Naive thymus-derived CD8-positive, alpha-beta T cell (primary cell): ENCODE measurements around the gene ZC3H11A. TPM values are rescaled to one million over a fixed set of nuclear protein-coding genes. Genes with fewer than 3 reads are reported as not detected.
"Not testable (repeated sequence)": the region's sequence is repeated elsewhere in the genome, so short reads cannot be mapped to it uniquely, and the experiment has no call there.

ENCODE experiments used
- ATAC-seq, 2 donors: fragments of 150-1000 bp; cut with Tn5 transposase in 1 of 2; sonication (Bioruptor Pico), chemical (Tn5 transposase) in 1 of 2; 1 replicate in 1 of 2; 2 replicates in 1 of 2; pipeline ENCODE4 v1.10.0; 2021; ENCODE audit warnings: mild to moderate bottlenecking in 2 of 2, moderate library complexity in 2 of 2
- POLR2A ChIA-PET: fragments of 350-600 bp; sonication (Branson Sonifier 250); formaldehyde crosslinking; loops from one replicate; lab custom pipeline; 2021; ENCODE audit warnings: antibody characterized with exemption; lab: Charles Lee
- DNase-seq, 10 donors: peaks; one replicate each; pipeline versions ENCODE4 v3.0.0 to v3.0.0-alpha.2; 2020 to 2022
- H3K27ac Mint-ChIP-seq, 10 donors: one replicate each; pipeline ENCODE4 v1.8.0; 2020 to 2022; ENCODE audit warnings: mild to moderate bottlenecking in 10 of 10, mixed read lengths in 10 of 10, moderate library complexity in 4 of 10, inconsistent platforms in 1 of 10
- H3K27me3 Mint-ChIP-seq, 5 donors: one replicate each; pipeline ENCODE4 v1.8.0; 2021 to 2022; ENCODE audit warnings: mixed read lengths in 5 of 5
- H3K36me3 Mint-ChIP-seq, 3 donors: one replicate each; pipeline ENCODE4 v1.8.0; 2020 to 2022; ENCODE audit warnings: mixed read lengths in 3 of 3, mild to moderate bottlenecking in 2 of 3, inconsistent platforms in 1 of 3
- H3K4me1 Mint-ChIP-seq, 4 donors: one replicate each; pipeline ENCODE4 v1.8.0; 2021 to 2022; ENCODE audit warnings: mixed read lengths in 4 of 4
- H3K4me3 Mint-ChIP-seq, 10 donors: one replicate each; pipeline ENCODE4 v1.8.0; 2020 to 2022; ENCODE audit warnings: mild to moderate bottlenecking in 10 of 10, mixed read lengths in 10 of 10, moderate library complexity in 6 of 10, inconsistent platforms in 1 of 10
- H3K9me3 Mint-ChIP-seq, 9 donors: one replicate each; pipeline ENCODE4 v1.8.0; 2020 to 2022; ENCODE audit warnings: mixed read lengths in 9 of 9, mild to moderate bottlenecking in 3 of 9, inconsistent platforms in 1 of 9, moderate library complexity in 1 of 9
- polyA plus RNA-seq, 3 donors: library from polyadenylated mRNA; unstranded; fragments of 300-500 nt; fragmentation: Illumina TruSeq; gene quantifications; one replicate each; pipeline ENCODE4 v1.2.3, GENCODE V29; 2021
- total RNA-seq, 8 experiments: library from RNA in 2 of 8; stranded (reverse) in 2 of 8; gene quantifications; one replicate each; pipeline ENCODE4 v1.2.3 and lab custom pipeline; 2021 to 2026

Gene ZC3H11A
- total and polyA plus RNA-seq, 5 experiments from 2014 or later, result 47.7 to 133 (median 57.8) TPM

GRCh38 chr1:203792486-203792885 is 2.9 kb upstream of the ZC3H11A start:
- Mint-ChIP-seq H3K9me3 (no peaks in the 10 kb centered on the region), H3K4me1 (peaks cover 9 to 26% (median 24%) of the 10 kb centered on the region in 4 donors), H3K36me3 (peaks cover 3 to 11% (median 8%) of the 10 kb centered on the region in 3 donors), H3K4me3 (no peak overlapping the region), H3K27ac (no peak overlapping the region), H3K27me3 (no peaks in the 10 kb centered on the region)
- DNase-seq (no peak), ATAC-seq (no peak)
- POLR2A ChIA-PET, result interaction anchor here (1.5 to 2.3 kb wide), 2 partner anchors 27 to 28 kb away, joined by 9 to 13 read pairs; partner anchors contain the start of gene LAX1

- not testable (repeated sequence) for H3K27me3 Mint-ChIP-seq, H3K9me3 Mint-ChIP-seq, H3K4me3 Mint-ChIP-seq, DNase-seq, ATAC-seq
- Mint-ChIP-seq H3K36me3 (peaks cover 5 to 21% (median 16%) of the 10 kb centered on the region in 3 donors), H3K4me1 (peaks cover 11 to 37% (median 35%) of the 10 kb centered on the region in 4 donors), H3K27ac (peak overlapping the region in 3 of 10 donors; percentile 18 to 98 (median 60))
- POLR2A ChIA-PET, result interaction anchor here (1.4 to 2.3 kb wide), 3 partner anchors 8 to 29 kb away, joined by 4 to 9 read pairs (median 4); partner anchors contain the start of gene LAX1
Measured at GRCh38 chr1:203793561-203793960, 1.9 kb upstream of the ZC3H11A start.

- H3K27me3 Mint-ChIP-seq, result no peaks in the 10 kb centered on the region
- no peak for ATAC-seq
- POLR2A ChIA-PET, result interaction anchor here (0.6 to 2.3 kb wide), 9 partner anchors 9 to 1499 kb away, joined by 3 to 9 read pairs (median 4); partner anchors contain the start of gene LAX1
- H3K4me1 Mint-ChIP-seq, result peaks cover 13 to 50% (median 46%) of the 10 kb centered on the region in 4 donors
- peak overlapping the region; percentile 94 to 99 (median 98) for H3K4me3 Mint-ChIP-seq
- H3K27ac Mint-ChIP-seq, result peak overlapping the region; percentile 88 to 99 (median 97)
- H3K9me3 Mint-ChIP-seq, result no peaks in the 10 kb centered on the region
- DNase-seq, result no peak
- H3K36me3 Mint-ChIP-seq, result peaks cover 5 to 30% (median 16%) of the 10 kb centered on the region in 3 donors
Measured at GRCh38 chr1:203794764-203795440, 521 bp upstream of the ZC3H11A start.

- POLR2A ChIA-PET, result no interaction called here
- Mint-ChIP-seq H3K4me3 (peak overlapping the region; percentile 94 to 99 (median 98)), H3K9me3 (no peaks in the 10 kb centered on the region), H3K27ac (peak overlapping the region; percentile 88 to 98 (median 96)), H3K4me1 (peaks cover 17 to 62% (median 53%) of the 10 kb centered on the region in 4 donors), H3K36me3 (peaks cover 5 to 32% (median 18%) of the 10 kb centered on the region in 3 donors), H3K27me3 (no peaks in the 10 kb centered on the region)
- peak in 4 of 10 donors; percentile 0 to 46 (median 34) for DNase-seq
- ATAC-seq, result peak in 1 of 2 donors; percentile 9
Measured at GRCh38 chr1:203796236-203796605, 798 bp downstream of the ZC3H11A start.

- peak overlapping the region in 9 of 10 donors; percentile 0 to 98 (median 43) for H3K27ac Mint-ChIP-seq
- POLR2A ChIA-PET, result no interaction called here
- H3K36me3 Mint-ChIP-seq, result peaks cover 5 to 33% (median 20%) of the 10 kb centered on the region in 3 donors
- ATAC-seq, result no peak
- no peak for DNase-seq
- peaks cover 18 to 71% (median 56%) of the 10 kb centered on the region in 4 donors for H3K4me1 Mint-ChIP-seq
- H3K9me3 Mint-ChIP-seq, result no peaks in the 10 kb centered on the region
- H3K4me3 Mint-ChIP-seq, result peak overlapping the region; percentile 25 to 99 (median 98)
- H3K27me3 Mint-ChIP-seq, result no peaks in the 10 kb centered on the region
Measured at GRCh38 chr1:203797216-203797615, 1.8 kb downstream of the ZC3H11A start.

- Mint-ChIP-seq H3K4me1 (peaks cover 19 to 79% (median 59%) of the 10 kb centered on the region in 4 donors), H3K27ac (peak overlapping the region in 8 of 10 donors; percentile 6 to 92 (median 54))
Measured at GRCh38 chr1:203797948-203798655, 2.7 kb downstream of the ZC3H11A start.

GRCh38 chr1:203799157-203799556 is 3.7 kb downstream of the ZC3H11A start:
- DNase-seq, result no peak
- Mint-ChIP-seq H3K4me3 (peak overlapping the region in 6 of 10 donors; percentile 10 to 41 (median 30)), H3K27ac (peak overlapping the region in 4 of 10 donors; percentile 38 to 65 (median 45)), H3K27me3 (no peaks in the 10 kb centered on the region), H3K4me1 (peaks cover 21 to 87% (median 68%) of the 10 kb centered on the region in 4 donors), H3K36me3 (peaks cover 5 to 46% (median 39%) of the 10 kb centered on the region in 3 donors), H3K9me3 (no peaks in the 10 kb centered on the region)
- no peak for ATAC-seq
- POLR2A ChIA-PET, result no interaction called here

More at GRCh38 chr1:203797948-203798655, 2.7 kb downstream of the ZC3H11A start:
- no peaks in the 10 kb centered on the region for H3K9me3 Mint-ChIP-seq
- peak overlapping the region; percentile 3 to 99 (median 96) for H3K4me3 Mint-ChIP-seq
- no peak for ATAC-seq
- H3K36me3 Mint-ChIP-seq, result peaks cover 5 to 37% (median 28%) of the 10 kb centered on the region in 3 donors
- H3K27me3 Mint-ChIP-seq, result no peaks in the 10 kb centered on the region
- DNase-seq, result no peak
- POLR2A ChIA-PET, result no interaction called here

- Mint-ChIP-seq H3K9me3 (no peaks in the 10 kb centered on the region), H3K27me3 (no peaks in the 10 kb centered on the region), H3K4me3 (peak overlapping the region in 6 of 10 donors; percentile 3 to 45 (median 38)), H3K27ac (peak overlapping the region in 6 of 10 donors; percentile 7 to 65 (median 14)), H3K4me1 (peaks cover 21 to 87% (median 68%) of the 10 kb centered on the region in 4 donors), H3K36me3 (peaks cover 5 to 51% (median 47%) of the 10 kb centered on the region in 3 donors)
- POLR2A ChIA-PET, result interaction anchor here (0.6 kb wide), 1 partner anchor 10 kb away, joined by 3 read pairs; no protein-coding TSS in a partner anchor
- no peak for DNase-seq
- ATAC-seq, result no peak
Measured at GRCh38 chr1:203799971-203800370, 4.5 kb downstream of the ZC3H11A start.

GRCh38 chr1:203805689-203806088 is 10.3 kb downstream of the ZC3H11A start:
- no peak overlapping the region for H3K4me3 Mint-ChIP-seq
- DNase-seq, result no peak
- POLR2A ChIA-PET, result no interaction called here
- peaks cover 11 to 60% (median 41%) of the 10 kb centered on the region in 4 donors for H3K4me1 Mint-ChIP-seq
- peak overlapping the region in 2 of 10 donors; percentile 61 for H3K27ac Mint-ChIP-seq
- H3K27me3 Mint-ChIP-seq, result no peaks in the 10 kb centered on the region
- ATAC-seq, result no peak
- no peaks in the 10 kb centered on the region for H3K9me3 Mint-ChIP-seq
- peaks cover 0 to 83% (median 27%) of the 10 kb centered on the region in 3 donors for H3K36me3 Mint-ChIP-seq

- H3K36me3 Mint-ChIP-seq, result peaks cover 0 to 89% (median 27%) of the 10 kb centered on the region in 3 donors
Measured at GRCh38 chr1:203807196-203807595, 11.8 kb downstream of the ZC3H11A start.

GRCh38 chr1:203813581-203814341 is 18.3 kb downstream of the ZC3H11A start:
- H3K4me3 Mint-ChIP-seq, result no peak overlapping the region
- H3K4me1 Mint-ChIP-seq, result peaks cover 10 to 42% (median 31%) of the 10 kb centered on the region in 4 donors
- peak overlapping the region in 8 of 10 donors; percentile 13 to 78 (median 38) for H3K27ac Mint-ChIP-seq
- DNase-seq, result no peak
- peaks cover 7 to 86% (median 29%) of the 10 kb centered on the region in 3 donors for H3K36me3 Mint-ChIP-seq
- ATAC-seq, result no peak
- H3K9me3 Mint-ChIP-seq, result peaks cover 0 to 2% (median 0%) of the 10 kb centered on the region in 9 donors
- POLR2A ChIA-PET, result no interaction called here
- no peaks in the 10 kb centered on the region for H3K27me3 Mint-ChIP-seq

More at GRCh38 chr1:203807196-203807595, 11.8 kb downstream of the ZC3H11A start:
- Mint-ChIP-seq H3K27ac (peak overlapping the region in 4 of 10 donors; percentile 44 to 71 (median 54)), H3K4me3 (peak overlapping the region in 2 of 10 donors; percentile 11 to 15), H3K4me1 (peaks cover 12 to 58% (median 44%) of the 10 kb centered on the region in 4 donors), H3K9me3 (no peaks in the 10 kb centered on the region), H3K27me3 (no peaks in the 10 kb centered on the region)
- DNase-seq (no peak), ATAC-seq (no peak)
- POLR2A ChIA-PET, result no interaction called here
